Endothelial cell of umbilical vein (primary cell): ENCODE results near the gene ICAM3. TPM values are rescaled to one million over a fixed set of nuclear protein-coding genes. Genes with fewer than 3 reads are reported as not detected.
A peak's percentile ranks its signal among the peaks of the same experiment; 100 is the strongest.

Experiments
- BruUV-seq: library from RNA; stranded (reverse); fragments of 400-500 nt; replicated peaks from 2 replicates; lab custom pipeline; 2021; lab: Mats Ljungman, UMichigan
- CTCF ChIA-PET: fragments of 300-600, 350-600 bp; sonication (Branson Sonifier 250); formaldehyde crosslinking; loops from one replicate; lab custom pipeline; 2021; ENCODE audit warnings: antibody characterized with exemption, inconsistent platforms; lab: Charles Lee
- POLR2A ChIA-PET: fragments of 300-600, 350-600 bp; sonication (Branson Sonifier 250); formaldehyde crosslinking; loops from one replicate; lab custom pipeline; 2021; ENCODE audit warnings: antibody characterized with exemption, inconsistent platforms; lab: Charles Lee
- DNase-seq: peaks from one replicate; pipeline ENCODE4 v3.0.0-alpha.2; 2011; ENCODE audit warnings: low read depth, low spot score
- FAIRE-seq: peaks from 2 replicates; lab custom pipeline; 2011; peaks lifted over from hg19 to GRCh38; lab: Jason Lieb, UNC
- H2AFZ ChIP-seq: 2 replicates; pipeline ENCODE4 v1.6.0; 2012; ENCODE audit warnings: low read depth, low read length, control low read depth, inconsistent platforms
- H3K27ac ChIP-seq: 2 replicates; pipeline ENCODE4 v1.5.1; 2011; ENCODE audit warnings: low read depth, mild to moderate bottlenecking, control low read depth, low read length, moderate library complexity; ENCODE audit not compliant: insufficient read depth
- H3K27me3 ChIP-seq, 2 experiments: 2 replicates each; pipeline versions ENCODE4 v1.6.0 to v1.6.1; 2011; ENCODE audit warnings: low read length in 2 of 2, mixed read lengths in 1 of 2; ENCODE audit not compliant: control insufficient read depth in 2 of 2, insufficient read depth in 2 of 2
- H3K36me3 ChIP-seq, 2 experiments: 2 replicates in 1 of 2; 3 replicates in 1 of 2; pipeline ENCODE4 v1.5.1; 2011; ENCODE audit warnings: low read length in 2 of 2, mild to moderate bottlenecking in 1 of 2, moderate library complexity in 1 of 2; ENCODE audit not compliant: control insufficient read depth in 2 of 2, insufficient read depth in 2 of 2; ENCODE audit errors: extremely low read depth in 1 of 2
- H3K4me1 ChIP-seq: 3 replicates; pipeline ENCODE4 v1.5.1; 2011; ENCODE audit warnings: mild to moderate bottlenecking, low read length; ENCODE audit not compliant: control insufficient read depth, insufficient read depth; ENCODE audit errors: extremely low read depth
- H3K4me2 ChIP-seq: 2 replicates; pipeline ENCODE4 v1.6.1; 2011; ENCODE audit warnings: low read length, control low read depth, mixed read lengths; ENCODE audit not compliant: insufficient read depth
- H3K4me3 ChIP-seq, 3 experiments: fragments of 200-600 bp in 1 of 3; sonication (generic), shearing (Covaris generic) in 1 of 3; replicated peaks in 1 of 3; 2 replicates each; pipeline ENCODE4 v1.5.1; 2011 to 2016; ENCODE audit warnings: control low read depth in 3 of 3, low read length in 3 of 3, mild to moderate bottlenecking in 2 of 3, inconsistent platforms in 1 of 3, low read depth in 1 of 3, moderate library complexity in 1 of 3; ENCODE audit not compliant: insufficient read depth in 1 of 3
- H3K79me2 ChIP-seq: 2 replicates; pipeline ENCODE4 v1.6.0; 2012; ENCODE audit warnings: low read length, inconsistent platforms; ENCODE audit not compliant: control insufficient read depth, insufficient read depth
- H3K9ac ChIP-seq: replicated peaks from 2 replicates; pipeline ENCODE3; 2011; ENCODE audit warnings: low read length, control low read depth; ENCODE audit not compliant: insufficient read depth; ENCODE audit errors: extremely low read depth
- H3K9me1 ChIP-seq: replicated peaks from 3 replicates; pipeline ENCODE4 v1.6.0; 2011; ENCODE audit warnings: mild to moderate bottlenecking, low read length; ENCODE audit not compliant: control insufficient read depth, insufficient read depth; ENCODE audit errors: extremely low read depth
- H3K9me3 ChIP-seq: replicated peaks from 2 replicates; pipeline ENCODE4 v1.5.1; 2012; ENCODE audit warnings: low read length, inconsistent platforms; ENCODE audit not compliant: control insufficient read depth, insufficient read depth
- H4K20me1 ChIP-seq: replicated peaks from 2 replicates; pipeline ENCODE3; 2011; ENCODE audit warnings: mild to moderate bottlenecking, low read length; ENCODE audit not compliant: control insufficient read depth, insufficient read depth; ENCODE audit errors: extremely low read depth
- EZH2 ChIP-seq: IDR thresholded peaks from 2 replicates; pipeline ENCODE4 v1.6.1; 2012; ENCODE audit warnings: borderline replicate concordance, low read depth, mild to moderate bottlenecking, moderate library complexity, low read length, inconsistent platforms; ENCODE audit not compliant: severe bottlenecking
- FOS ChIP-seq: IDR thresholded peaks from 2 replicates; pipeline ENCODE4 v1.6.1; 2011; ENCODE audit warnings: mild to moderate bottlenecking, low read length, moderate library complexity, borderline replicate concordance; ENCODE audit not compliant: insufficient read depth
- GATA2 ChIP-seq: IDR thresholded peaks from 2 replicates; pipeline ENCODE4 v1.7.0; 2011; ENCODE audit warnings: low read depth, mild to moderate bottlenecking, moderate library complexity, mixed read lengths, low read length; ENCODE audit not compliant: insufficient read length, insufficient read depth
- JUN ChIP-seq: IDR thresholded peaks from 2 replicates; pipeline ENCODE4 v1.6.1; 2011; ENCODE audit warnings: borderline replicate concordance, low read depth; ENCODE audit not compliant: insufficient read length, insufficient read depth
- MYC ChIP-seq: IDR thresholded peaks from one replicate; pipeline ENCODE4 v1.6.1; 2011; ENCODE audit warnings: mild to moderate bottlenecking, low read depth, low read length
- POLR2A ChIP-seq: IDR thresholded peaks from 2 replicates; pipeline ENCODE4 v1.6.1; 2012; ENCODE audit warnings: low read depth, mild to moderate bottlenecking, control low read depth, low read length
- POLR2AphosphoS5 ChIP-seq: IDR thresholded peaks from 2 replicates; pipeline ENCODE4 v1.6.1; 2012; ENCODE audit warnings: low read depth, mild to moderate bottlenecking, control low read depth, low read length, moderate library complexity; ENCODE audit not compliant: insufficient read depth
- dilution Hi-C: fragments of 300-500 bp; cut with MboI; formaldehyde crosslinking; loops from one replicate; pipeline ENCODE4 v1.15.0; 2019; ENCODE audit warnings: low sequenced_read_pairs; ENCODE audit not compliant: extremely low pct_ligation_motif_present
- intact Hi-C: fragments of 100-400 bp; cut with micrococcal nuclease; formaldehyde crosslinking; loops from one replicate; pipeline ENCODE4 v1.10.0; 2022
- polyA plus RNA-seq, 4 experiments: library from polyadenylated mRNA; depleted of rRNA in 3 of 4; stranded (reverse) in 3 of 4; unstranded in 1 of 4; fragments of >200 nt; gene quantifications; 2 replicates each; pipeline versions ENCODE4 v1.2.1 to v1.2.3, GENCODE V29; 2011 to 2012; ENCODE audit warnings: missing spikeins in 1 of 4
- total RNA-seq: library from RNA; stranded (reverse); gene quantifications from 2 replicates; pipeline ENCODE4 v1.2.3, GENCODE V29; 2021
- TF ChIP-seq, protein P1 (sequence below): IDR thresholded peaks from 2 replicates; pipeline ENCODE4 v1.6.1; 2011; ENCODE audit not compliant: insufficient read depth, insufficient read length

ICAM3 gene
- total and polyA plus RNA-seq, 2 donors (not counting 3 experiments of a cell fraction or from before 2014, with no cell fraction given), result 6.7 to 11.6 TPM

- ChIA-PET POLR2A (no interaction called here), CTCF (interaction anchor here (0.7 to 2.2 kb wide), 4 partner anchors 45 to 73 kb away, joined by 3 to 12 read pairs (median 4); partner anchors contain the start of gene ICAM1)
- Histone ChIP-seq H2AFZ (peak within 1 kb of the TSS; percentile 31), H3K4me3 (peak within 1 kb of the TSS; percentile 48 to 67 (median 51)), H3K4me2 (peak within 1 kb of the TSS; percentile 28), H3K27me3 (no peaks in the 10 kb centered on the region), H3K27ac (no peak within 1 kb of the TSS), H3K9ac (peak within 1 kb of the TSS; percentile 32), H3K36me3 (peaks cover 6 to 17% of the 10 kb centered on the region in 2 experiments), H3K79me2 (no peaks in the 10 kb centered on the region), H4K20me1 (no peaks in the 10 kb centered on the region), H3K4me1 (no peaks in the 10 kb centered on the region), H3K9me3 (no peaks in the 10 kb centered on the region), H3K9me1 (no peaks in the 10 kb centered on the region)
- DNase-seq, result peak; percentile 85
- BruUV-seq, result no TSS peak
- TF ChIP-seq, protein P1, sequence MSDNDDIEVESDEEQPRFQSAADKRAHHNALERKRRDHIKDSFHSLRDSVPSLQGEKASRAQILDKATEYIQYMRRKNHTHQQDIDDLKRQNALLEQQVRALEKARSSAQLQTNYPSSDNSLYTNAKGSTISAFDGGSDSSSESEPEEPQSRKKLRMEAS, result peak; percentile 97
- TF ChIP-seq FOS (no peak), MYC (no peak), POLR2AphosphoS5 (peak; percentile 89), POLR2A (peak; percentile 96)
- intact Hi-C loops (loop anchor here (2.0 to 5.0 kb wide), 2 partner anchors 17 to 43 kb away; partner anchors contain the start of genes ICAM1 and RAVER1), dilution Hi-C loops (no loop called here)
- peak; percentile 95 for FAIRE-seq
These were observed 23.8 kb downstream of the ICAM3 start, which contains the start of gene FDX2 for GRCh38 chr19:10315335-10316214. TSS of gene FDX2 (minus strand) at chr19:10316015. CDS start at chr19:10315996, 19 bp downstream.

DNA sequence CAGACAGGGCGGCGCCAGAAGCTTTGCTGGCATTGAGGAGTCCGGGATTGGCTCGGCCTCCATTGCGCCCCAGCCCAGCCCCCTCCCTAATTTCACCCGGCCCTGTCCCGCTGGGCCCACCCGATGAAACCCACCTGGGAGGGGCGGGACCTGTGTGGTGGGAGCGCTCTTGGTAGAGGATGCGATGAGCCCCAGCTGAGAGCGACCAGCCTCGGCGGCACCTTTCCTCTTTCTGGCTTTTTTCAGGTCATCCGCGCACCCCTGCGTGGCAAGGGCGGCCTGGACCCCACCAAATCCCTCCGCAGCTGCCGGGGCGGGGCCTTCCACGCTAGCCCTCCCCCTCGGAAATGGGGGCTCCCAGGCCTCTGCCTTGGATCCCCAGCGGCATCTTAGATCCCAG is 30.0 kb downstream of the ICAM3 start, which contains the start of gene ZGLP1:
Gene ZGLP1 (minus strand): TSS at position 393 of the 400 bp plus-strand sequence.
- Histone ChIP-seq H3K9ac (no peak within 1 kb of the TSS), H3K4me1 (no peaks in the 10 kb centered on the region), H3K9me1 (no peaks in the 10 kb centered on the region), H3K27me3 (no peaks in the 10 kb centered on the region), H3K4me2 (no peak within 1 kb of the TSS), H3K79me2 (no peaks in the 10 kb centered on the region), H3K9me3 (no peaks in the 10 kb centered on the region), H3K27ac (no peak within 1 kb of the TSS), H3K36me3 (peaks cover 0 to 3% of the 10 kb centered on the region in 2 experiments), H2AFZ (no peak within 1 kb of the TSS), H3K4me3 (no peak within 1 kb of the TSS), H4K20me1 (no peaks in the 10 kb centered on the region)
- intact Hi-C loops (no loop called here), dilution Hi-C loops (no loop called here)
- no peak for TF ChIP-seq MYC
- TF ChIP-seq, protein P1, result no peak
- no peak for TF ChIP-seq FOS
- no peak for TF ChIP-seq JUN
- no peak for TF ChIP-seq GATA2
- no peak for TF ChIP-seq EZH2
- TF ChIP-seq POLR2AphosphoS5, result no peak
- no peak for TF ChIP-seq POLR2A
- no peak for DNase-seq
- BruUV-seq, result no TSS peak
- ChIA-PET POLR2A (no interaction called here), CTCF (interaction anchor here (1.0 kb wide), 1 partner anchor 20 kb away, joined by 3 read pairs; the partner anchor contains the start of gene ICAM5)
- FAIRE-seq, result no peak
